GM03348 (cell line): ENCODE results near the gene RCE1.
"Not testable (repeated sequence)": the region's sequence is repeated elsewhere in the genome, so short reads cannot be mapped to it uniquely, and the experiment has no call there.

Experiments used
- DNase-seq: peaks from one replicate; pipeline ENCODE4 v3.0.0; 2012; ENCODE audit warnings: low spot score

Gene RCE1, protein sequence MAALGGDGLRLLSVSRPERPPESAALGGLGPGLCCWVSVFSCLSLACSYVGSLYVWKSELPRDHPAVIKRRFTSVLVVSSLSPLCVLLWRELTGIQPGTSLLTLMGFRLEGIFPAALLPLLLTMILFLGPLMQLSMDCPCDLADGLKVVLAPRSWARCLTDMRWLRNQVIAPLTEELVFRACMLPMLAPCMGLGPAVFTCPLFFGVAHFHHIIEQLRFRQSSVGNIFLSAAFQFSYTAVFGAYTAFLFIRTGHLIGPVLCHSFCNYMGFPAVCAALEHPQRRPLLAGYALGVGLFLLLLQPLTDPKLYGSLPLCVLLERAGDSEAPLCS

DNA sequence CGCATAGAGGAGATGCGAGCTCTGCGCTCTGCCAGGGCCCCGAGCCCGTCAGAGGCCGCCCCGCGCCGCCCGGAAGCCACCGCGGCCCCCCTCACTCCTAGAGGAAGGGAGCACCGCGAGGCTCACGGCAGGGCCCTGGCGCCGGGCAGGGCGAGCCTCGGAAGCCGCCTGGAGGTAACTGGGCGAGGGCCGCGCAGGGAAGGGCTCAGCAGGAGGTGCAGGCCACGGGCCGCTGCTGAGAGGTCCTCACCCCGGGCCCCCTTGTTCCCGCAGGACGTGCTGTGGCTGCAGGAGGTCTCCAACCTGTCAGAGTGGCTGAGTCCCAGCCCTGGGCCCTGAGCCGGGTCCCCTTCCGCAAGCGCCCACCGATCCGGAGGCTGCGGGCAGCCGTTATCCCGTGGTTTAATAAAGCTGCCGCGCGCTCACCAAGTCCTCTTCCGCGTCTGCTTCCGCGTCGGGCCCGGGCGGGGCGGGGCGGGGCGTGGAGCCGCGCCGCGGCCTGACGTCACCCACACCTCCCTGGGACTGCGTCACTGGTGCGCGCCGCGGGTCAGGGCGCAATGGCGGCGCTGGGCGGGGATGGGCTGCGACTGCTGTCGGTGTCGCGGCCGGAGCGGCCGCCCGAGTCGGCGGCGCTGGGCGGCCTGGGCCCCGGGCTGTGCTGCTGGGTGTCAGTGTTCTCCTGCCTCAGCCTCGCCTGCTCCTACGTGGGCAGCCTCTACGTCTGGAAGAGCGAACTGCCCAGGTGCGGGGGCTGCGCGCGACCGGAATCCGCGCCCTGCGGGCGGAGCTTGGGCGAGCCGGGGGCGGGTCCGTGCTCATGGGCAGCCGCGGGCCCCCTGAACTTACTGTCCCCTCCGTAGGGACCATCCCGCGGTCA lies at the start of gene RCE1:
Gene RCE1, plus strand, starts transcription at position 546 of the 880 bp plus-strand sequence. Its CDS starts 15 bp downstream, at position 561.
- DNase-seq = peak; percentile 98

DNA sequence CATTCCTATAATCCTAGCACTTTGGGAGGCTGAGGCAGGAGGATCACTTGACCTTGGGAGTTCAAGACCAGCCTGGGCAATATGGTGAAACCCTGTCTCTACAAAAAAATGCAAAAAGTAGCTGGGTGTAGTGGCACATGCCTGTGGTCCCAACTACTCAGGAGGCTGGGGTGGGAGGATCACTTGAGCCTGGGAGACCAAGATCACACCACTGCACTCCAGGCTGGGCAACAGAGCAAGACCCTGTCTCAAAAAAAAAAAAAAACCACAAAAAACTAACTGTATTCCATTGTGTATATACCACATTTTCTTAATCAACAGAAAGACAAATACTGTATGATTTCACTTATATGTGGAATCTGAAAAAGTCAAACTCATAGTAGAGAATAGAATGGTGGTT lies 43.4 kb upstream of the RCE1 start:
- not testable (repeated sequence) for DNase-seq

GRCh38 chr11:66800720-66801428 lies 42.4 kb upstream of the RCE1 start:
- DNase-seq = no peak

DNA sequence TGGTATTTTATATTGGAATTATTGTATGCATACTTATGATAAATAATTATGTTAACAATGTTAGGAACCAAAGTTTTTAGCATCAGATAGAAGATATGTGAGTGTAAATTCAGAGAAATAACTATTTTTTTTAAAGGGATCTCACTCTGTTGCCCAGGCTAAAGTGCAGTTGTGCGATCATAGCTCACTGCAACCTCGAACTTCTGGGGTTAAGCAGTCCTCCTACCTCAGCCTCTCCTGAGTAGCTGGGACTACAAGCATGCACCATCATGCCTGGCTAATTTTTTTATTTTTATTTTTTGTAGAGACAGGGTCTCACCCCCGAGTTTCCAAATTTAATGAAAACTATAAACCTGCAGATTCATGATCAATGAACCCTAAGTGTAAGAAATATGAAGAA lies 33.6 kb upstream of the RCE1 start:
- DNase-seq = no peak

GRCh38 chr11:66810576-66811185 lies 32.6 kb upstream of the RCE1 start:
- DNase-seq = no peak

GRCh38 chr11:66814678-66815077 lies 28.6 kb upstream of the RCE1 start:
- no peak for DNase-seq

GRCh38 chr11:66815646-66816045 lies 27.6 kb upstream of the RCE1 start:
- peak; percentile 11 for DNase-seq

DNA sequence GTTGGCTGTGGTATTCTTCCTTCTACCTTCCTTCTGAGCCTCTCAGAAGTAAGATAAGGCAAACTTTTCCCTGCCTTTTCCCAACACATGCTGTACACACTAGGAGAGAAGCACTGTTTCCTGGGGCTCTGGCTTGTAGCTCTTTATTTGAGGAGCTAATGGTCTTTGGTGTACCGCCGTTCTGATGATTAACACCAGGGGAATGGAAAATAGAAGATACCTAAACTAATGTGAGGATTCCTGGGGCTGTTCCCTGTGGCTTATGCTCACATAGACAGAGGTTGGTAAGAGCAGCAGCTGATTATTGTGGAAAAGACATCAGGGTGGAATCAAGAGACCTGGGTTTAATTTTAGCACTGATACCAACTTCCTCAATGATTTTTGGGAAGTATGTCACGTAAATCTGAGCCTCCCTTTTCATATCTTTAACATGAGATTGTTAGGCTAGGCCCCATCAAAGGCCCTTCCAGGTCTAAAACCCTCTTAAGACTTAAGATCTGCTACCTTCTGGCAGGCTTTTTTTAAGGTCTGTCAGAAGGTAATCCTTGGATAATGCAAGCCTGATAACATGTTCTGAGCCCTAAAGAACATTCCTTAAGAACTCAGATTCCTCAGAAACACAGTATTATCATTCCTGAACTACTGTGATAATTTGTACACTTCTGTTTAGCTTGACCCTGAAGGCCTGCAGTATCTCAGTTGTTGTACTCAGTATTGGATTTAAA lies 24.8 kb upstream of the RCE1 start:
- no peak for DNase-seq

DNA sequence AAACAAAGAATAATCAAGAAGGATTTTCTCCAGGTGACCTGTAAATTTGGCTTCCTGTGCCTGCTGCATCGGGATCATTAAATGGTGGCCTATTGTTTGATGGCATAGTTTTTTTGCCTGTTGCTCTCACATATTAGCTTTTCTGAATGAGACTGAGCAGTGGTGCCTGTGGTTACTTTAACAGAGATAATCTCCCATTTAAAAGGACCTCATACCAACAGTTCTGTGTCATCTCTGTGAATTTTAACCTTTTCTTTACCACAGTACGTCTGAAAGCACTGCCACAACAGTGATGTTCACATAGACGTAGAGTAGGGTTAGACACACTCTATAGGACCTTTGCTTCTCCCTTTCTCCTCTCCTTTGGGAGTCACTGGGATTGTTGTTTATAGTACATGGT lies 22.9 kb upstream of the RCE1 start:
- DNase-seq = no peak

GRCh38 chr11:66820901-66821300 lies 22.3 kb upstream of the RCE1 start:
- no peak for DNase-seq

GRCh38 chr11:66823700-66824099 lies 19.5 kb upstream of the RCE1 start:
- no peak for DNase-seq

- DNase-seq = not testable (repeated sequence)
Measured at GRCh38 chr11:66824573-66824972, 18.7 kb upstream of the RCE1 start.

- no peak for DNase-seq
Measured at GRCh38 chr11:66834539-66834845, 8.7 kb upstream of the RCE1 start.

DNA sequence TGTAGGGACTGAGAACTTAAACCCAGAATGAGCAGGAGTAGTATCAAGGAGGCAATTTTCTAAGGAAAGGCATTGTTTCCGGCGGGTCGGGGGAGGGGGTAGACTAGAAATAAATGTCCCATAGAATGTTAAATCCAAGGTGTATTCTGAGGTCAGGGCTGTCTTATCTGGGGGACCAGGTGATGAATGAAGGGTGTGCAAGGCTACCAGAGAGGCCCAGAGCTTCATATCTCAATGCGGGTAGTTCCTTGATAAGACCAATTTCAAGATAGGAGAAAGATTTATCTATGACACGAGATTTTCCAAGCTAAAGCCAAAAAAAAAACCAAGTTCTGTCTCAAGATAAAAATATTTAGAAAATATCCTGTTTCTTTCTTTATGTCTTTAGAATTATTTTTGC lies 8.3 kb upstream of the RCE1 start:
- no peak for DNase-seq

DNA sequence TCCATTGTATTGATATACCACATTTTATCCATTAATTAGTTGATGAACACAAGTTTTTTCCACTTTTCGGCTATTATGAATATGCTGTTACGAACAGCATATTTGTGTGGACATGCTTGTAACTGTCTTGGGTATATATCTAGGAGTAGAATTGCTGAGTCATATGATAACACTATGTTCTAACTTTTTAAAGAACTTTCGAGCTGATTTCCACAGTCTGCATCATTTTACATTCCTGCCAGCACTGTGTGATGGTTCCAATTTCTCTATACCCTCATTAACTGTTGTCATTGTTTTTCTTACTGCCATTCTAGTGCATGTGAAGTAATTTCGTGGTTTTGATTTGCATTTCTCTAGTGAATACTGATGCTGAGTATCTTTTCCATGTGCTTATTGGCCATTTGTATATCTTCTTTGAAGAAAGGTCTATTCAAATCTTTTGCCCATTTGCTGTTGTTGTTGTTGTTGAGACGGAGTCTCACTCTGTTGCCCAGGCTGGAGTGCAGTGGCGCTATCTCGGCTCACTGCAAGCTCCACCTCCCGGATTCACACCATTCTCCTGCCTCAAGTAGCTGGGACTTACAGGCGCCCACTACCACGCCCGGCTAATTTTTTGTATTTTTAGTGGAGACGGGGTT lies 7.4 kb upstream of the RCE1 start:
- no peak for DNase-seq

DNA sequence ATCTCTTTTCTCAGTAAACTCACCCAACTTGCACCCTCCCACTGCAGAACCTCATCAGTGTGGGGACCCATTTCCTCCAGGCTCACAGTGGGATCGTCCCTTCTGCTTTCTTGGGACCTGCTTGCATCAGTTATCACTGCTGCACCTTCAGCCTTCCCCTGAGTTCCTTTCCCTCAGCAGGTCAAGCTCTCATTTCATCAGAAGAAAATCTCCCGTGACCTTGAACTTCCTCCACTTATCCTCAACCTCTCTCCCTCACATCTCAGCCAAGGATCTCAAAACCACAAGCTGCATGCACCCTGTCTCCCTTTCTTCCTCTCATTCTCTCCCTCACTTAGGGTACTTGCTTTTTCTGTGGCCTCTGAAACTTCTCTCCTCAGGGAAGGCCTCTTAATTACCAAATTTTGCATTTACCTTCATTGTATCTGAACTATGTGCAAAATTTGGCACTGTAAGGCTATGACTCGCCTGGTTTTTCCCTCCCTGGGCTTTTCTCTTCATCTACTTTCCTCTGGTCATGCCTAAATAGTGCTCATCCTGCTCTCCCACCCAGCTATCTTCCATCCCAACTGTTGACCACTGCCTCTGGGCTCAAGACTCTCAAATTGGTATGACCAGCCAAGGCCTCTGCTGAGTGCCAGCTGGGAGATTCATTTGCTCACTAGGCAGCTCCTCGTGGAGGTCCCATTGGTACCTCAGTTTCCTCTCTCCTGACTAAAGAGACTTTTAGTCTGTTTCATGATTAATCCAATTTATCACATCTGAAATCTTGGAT lies 2.7 kb upstream of the RCE1 start:
- no peak for DNase-seq

DNA sequence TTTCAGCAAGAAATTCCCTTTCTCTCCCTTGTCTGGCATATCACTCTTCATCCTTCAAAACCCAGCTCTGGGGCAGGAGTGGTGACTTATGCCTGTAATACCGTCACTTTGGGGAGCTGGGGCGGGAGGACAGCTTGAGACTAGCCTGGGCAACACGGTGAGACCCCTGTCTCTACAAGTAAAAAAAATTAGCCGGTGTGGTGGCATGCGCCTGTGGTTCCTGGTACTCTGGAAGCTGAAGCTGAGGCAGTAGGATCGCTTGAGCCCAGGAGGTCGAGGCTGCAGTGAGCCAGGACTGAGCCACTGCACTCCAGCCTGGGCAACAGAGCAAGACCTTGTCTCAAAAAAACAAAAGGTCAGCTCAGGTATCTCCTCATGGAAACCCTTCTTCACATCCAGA lies 1.4 kb upstream of the RCE1 start:
- no peak for DNase-seq

DNA sequence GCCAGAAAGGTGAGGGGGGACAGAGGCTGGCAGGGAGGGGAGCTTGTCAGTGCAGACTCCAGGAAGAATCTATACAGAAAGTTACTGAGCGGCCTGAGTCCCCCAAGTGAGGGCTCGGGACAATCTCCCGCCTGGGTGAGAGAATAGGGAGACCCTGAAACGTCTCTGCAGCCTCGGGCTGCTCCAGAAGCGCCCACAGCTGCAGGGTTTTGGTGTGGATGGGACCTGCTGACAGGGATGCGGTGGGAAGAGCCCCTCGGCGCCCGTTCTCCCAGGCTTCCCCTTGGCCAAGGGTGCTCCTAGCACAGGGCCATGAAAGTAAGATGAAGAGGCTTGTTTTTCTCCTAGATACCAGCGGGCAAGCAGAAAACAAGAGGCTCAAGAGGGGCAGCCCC lies 743 bp upstream of the RCE1 start:
- DNase-seq = no peak

DNA sequence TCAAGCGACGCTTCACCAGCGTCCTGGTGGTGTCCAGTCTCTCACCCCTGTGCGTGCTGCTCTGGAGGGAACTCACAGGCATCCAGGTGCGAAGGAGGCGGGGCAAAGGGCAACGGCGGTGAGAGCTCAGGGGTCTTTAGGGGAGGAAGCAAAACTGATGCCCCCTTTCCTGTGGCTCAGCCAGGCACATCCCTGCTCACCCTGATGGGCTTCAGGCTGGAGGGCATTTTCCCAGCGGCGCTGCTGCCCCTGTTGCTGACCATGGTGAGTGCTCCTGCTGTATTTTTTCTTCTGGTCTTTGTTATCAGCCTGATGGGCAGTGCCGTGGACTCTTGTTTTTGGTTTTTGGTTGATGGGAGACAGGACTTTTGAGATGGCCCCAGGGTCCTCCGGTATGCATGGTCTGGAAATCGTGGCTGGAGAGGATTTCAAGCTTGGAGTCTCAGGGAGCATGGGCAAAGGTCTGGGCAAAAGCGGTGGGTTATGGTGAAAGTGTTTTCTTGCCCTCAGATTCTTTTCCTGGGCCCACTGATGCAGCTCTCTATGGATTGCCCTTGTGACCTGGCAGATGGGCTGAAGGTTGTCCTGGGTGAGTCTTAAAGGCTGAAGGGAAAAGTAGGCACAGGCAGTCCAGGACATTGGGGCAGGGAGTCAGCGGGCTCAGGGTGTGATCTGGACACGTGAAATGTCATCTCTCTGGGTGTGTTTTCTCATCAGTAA lies 695 bp downstream of the RCE1 start:
- peak; percentile 20 for DNase-seq
